ENCODE data around the gene RPS6KA4.
"Not testable (repeated sequence)": the region's sequence is repeated elsewhere in the genome, so short reads cannot be mapped to it uniquely, and the experiment has no call there.

RPS6KA4 gene

DNA sequence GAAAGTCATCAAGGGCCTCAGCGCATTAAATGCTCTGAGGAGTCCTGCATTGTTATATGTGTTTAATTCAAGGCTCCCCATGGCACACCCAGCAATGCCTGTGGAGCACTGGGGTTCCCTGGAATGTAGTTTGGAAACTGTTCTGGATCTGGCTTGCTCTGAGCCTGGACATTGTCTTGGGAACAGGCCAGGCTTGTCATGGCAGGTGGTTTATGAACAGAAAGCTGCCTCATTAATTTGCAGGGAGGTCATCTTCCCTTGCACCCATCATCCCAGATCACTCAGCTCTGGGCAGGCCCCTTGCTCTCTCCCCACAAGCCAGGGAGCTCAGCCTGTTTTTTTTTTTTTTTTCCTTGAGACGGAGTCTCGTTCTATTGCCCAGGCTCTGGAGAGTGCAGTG, 32.9 kb downstream of the RPS6KA4 start:
- no peak for DNase-seq

DNA sequence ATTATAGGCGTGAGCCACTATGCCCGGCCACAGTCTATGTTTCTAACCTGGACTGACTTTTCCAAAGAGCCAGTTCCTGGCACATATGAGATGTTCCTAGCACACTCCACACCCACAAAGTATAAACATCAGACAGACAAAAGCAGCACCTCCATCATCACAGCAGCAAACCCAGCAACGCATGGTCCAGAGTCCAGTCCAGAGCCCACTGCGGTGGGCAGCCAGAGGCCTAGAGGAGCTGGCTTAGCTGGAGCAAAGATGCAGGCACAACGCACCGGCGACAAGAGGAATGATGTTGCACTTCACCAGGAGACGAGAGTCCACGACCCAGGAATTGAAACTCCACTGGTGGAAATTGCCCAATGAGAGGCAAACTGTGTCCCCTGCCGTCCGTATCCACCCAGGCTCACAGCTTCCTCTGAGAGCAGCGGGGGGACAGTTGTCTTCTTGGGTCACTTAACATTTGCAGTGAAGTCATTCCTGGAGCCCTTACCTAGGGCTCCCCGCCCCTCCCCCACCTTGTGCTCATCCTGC, 36.6 kb downstream of the RPS6KA4 start:
- DNase-seq, result no peak

DNA sequence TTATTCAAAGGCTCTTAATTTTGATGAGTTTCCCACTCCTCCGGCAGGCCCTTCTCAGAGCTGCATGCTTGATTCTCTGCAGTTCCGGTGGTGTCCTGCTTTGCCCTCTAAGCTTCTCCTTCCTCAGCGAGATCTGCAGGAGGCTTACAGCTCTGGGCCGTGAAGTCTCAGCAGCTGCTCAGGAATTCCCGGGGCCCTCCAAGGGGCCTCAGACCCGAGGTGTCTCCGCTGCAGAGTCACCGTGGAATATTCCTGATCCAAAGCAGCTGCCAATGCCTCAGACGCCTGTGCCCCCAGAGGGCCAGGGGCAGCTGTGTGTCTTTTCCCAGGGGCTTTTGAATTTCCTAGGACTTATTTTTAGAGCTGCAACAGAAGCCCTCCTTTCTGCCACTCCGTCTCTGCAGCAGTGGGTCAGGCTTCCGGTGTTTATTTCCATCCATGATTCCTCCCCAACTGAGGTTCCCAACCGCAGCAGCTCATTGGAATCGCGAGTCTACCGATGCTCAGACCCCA, 37.2 kb downstream of the RPS6KA4 start:
- no peak for DNase-seq

DNA sequence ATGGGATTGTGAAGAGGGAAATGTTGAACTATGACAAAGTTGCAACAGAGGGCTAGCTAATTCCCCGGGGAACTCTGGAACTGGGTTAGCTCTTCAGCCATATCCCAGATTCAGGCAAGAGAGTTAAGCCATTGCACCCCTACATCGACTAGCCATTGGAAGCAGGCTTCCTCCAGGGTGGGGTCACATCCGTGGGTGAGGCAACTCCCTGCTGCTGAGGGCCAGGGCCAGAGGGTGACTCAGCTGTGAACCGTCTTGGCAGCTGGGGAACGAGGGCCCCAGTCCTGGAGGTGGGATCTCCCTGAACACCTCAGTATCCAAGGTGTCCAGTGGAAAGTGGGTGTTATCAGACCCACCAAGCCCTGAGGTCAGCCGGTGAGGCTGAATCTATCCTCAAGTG, 41.1 kb downstream of the RPS6KA4 start:
- no peak for DNase-seq

DNA sequence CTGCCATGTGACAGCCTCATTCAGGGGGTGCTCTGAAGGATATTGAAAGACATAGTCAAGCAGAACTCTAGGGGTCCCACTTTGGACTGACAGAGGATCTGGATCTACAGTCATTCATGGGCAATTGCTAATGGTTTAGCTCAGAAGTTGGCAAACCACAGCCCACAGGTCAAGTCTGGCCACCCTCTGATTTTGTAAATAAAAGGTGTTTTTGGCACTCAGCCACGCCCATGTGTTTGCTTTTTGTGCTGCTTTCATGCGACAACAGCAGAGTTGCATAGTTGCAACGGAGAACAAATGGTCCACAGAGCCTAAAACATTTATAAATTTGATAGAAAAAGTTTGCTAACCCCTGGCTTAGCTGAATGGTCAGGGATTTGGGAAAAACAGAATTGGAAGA, 41.7 kb downstream of the RPS6KA4 start:
- no peak for DNase-seq

GRCh38 chr11:64401775-64402174, 42.8 kb downstream of the RPS6KA4 start:
- no peak for DNase-seq

- DNase-seq, result no peak
Observed at GRCh38 chr11:64403106-64403505, 44.1 kb downstream of the RPS6KA4 start.

DNA sequence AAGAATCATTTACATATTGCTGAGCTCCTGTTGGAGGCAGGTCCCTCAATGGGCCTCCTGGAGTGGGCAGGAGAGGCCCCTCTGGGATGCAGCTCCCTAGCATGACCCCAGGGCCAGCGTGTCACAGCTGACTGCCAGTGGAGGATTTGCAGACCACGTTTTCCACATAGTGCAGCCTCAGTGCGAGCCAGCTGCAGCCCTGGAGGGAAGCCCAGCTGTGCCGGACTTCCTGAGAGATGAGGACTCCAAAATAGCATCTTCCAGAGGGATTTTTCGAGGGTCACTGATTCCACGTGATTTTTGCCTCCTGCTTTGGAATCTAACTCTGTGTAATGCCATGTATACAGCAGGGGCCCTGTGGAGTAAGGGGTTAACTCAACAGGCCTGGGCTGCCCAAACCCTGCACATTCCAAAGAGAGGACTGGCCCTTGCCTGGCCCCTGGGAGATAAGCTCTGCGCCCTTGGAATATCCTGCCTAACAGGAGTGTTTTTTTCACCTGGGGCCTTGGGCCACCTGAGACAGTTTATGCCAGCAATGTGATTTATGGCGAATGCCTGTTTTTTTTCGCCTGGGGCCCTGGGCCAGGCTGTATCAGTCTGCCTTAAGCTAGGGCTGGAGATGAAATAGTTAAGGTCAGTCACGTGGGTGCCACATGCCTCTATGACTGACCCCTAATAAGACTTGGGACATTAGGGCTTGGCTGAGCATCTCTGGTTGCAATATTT, 47.4 kb downstream of the RPS6KA4 start:
- no peak for DNase-seq

DNA sequence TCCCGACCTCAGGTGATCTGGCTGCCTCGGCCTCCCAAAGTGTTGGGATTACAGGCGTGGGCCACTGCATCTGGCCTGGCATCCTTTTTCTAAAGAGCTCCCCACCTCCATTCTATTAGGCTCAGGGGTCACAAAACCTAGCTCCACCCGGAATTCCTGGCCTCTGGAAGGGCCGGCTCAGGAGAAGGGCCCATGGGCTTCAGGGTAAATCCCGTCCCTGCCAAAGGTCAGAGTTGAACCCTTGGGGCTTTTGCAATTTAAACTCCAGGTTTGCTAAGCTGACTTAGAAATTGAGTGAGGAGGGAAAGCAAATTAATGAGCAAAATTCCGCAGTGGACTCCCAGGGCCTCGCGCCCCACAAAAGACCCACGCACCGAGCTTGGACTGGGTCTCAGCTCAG, 48.3 kb downstream of the RPS6KA4 start:
- no peak for DNase-seq

DNA sequence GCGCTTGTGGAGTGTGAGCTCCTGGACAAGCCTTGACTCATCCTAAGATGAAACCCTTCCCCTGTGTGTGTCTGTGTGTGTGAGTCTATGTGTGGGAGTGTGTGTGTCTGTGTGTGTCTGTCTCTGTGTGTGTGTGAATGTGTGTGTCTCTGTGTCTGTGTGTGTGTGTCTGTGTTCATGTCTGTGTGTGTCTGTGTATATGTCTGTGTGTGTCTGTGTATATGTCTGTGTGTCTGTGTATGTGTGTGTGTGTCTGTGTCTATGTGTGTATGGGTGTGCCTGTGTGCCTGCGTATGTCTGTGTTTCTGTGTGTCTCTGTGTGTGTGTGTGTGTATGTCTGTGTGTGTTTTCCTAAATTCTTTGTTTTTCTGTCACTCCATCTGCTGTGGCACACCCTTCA, 48.7 kb downstream of the RPS6KA4 start:
- DNase-seq, result no peak

DNA sequence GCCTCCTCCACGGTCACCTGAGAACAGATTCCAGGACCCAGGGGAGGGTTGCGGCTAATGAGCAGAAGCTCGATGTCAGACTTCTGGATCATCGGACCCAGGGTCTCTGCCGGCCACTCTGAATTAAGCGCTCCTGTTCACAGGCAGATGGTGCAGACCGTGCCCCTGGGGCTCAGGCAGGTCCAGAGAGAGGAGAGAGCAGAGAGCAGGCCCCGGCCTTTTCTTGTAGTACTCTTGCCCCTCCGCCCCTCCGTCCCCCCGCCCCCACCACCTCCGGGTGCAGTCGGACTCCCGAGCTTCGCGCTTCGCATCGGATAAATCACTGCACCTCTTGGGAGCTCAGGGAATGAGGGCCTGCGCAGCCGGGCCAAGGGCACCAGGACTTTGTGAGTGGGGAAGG, 50.3 kb downstream of the RPS6KA4 start:
- no peak for DNase-seq

DNA sequence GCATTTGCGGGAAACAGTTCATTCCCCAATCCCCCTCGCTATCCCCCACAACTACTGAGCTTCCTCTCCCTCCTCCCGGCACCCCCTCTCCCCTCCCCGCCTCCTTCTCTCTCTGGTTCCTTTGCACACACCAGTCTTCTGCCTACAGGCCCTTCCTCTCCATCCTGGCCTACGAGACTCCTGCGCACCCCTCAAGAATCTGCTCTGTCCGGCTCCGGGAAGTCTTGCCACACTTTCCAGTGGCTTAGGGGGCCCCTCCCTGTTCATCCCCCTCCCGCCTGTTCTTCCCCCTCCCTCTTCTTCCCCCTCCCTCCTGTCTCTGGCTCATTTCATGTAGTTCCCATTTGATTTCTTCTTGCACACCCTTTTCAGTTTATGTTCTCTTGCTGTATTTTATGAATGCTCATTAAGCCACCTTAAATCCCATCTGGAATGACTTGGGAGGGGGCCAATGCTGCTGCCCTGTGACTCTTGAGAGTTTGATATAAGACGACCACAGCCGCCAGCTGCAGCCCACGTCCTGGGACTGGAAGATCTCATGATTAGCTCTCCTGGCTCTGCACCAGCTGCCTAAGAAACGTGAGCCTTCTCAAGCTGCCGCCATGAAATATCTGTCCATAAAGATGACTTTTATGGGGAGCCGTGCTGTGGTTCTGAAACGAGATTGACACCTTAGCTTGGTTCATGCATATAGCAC, 50.9 kb downstream of the RPS6KA4 start:
- no peak for DNase-seq

GRCh38 chr11:64410404-64410734, 51.4 kb downstream of the RPS6KA4 start:
- no peak for DNase-seq

GRCh38 chr11:64413417-64413816, 54.5 kb downstream of the RPS6KA4 start:
- no peak for DNase-seq

GRCh38 chr11:64415286-64415685, 56.3 kb downstream of the RPS6KA4 start:
- DNase-seq, result no peak

GRCh38 chr11:64415996-64416728, 57.2 kb downstream of the RPS6KA4 start:
- no peak for DNase-seq

- DNase-seq, result not testable (repeated sequence)
Observed at GRCh38 chr11:64418233-64418632, 59.3 kb downstream of the RPS6KA4 start.

GRCh38 chr11:64419257-64419790, 60.4 kb downstream of the RPS6KA4 start:
- no peak for DNase-seq

- no peak for DNase-seq
Observed at GRCh38 chr11:64419818-64420485, 61.0 kb downstream of the RPS6KA4 start.
